Activated naive CD4-positive, alpha-beta T cell (primary cell): Measurements from ENCODE around the gene CTNND2.
"Not testable (repeated sequence)": the region's sequence is repeated elsewhere in the genome, so short reads cannot be mapped to it uniquely, and the experiment has no call there.

ENCODE experiments used
- DNase-seq, 4 experiments: peaks; one replicate each; lab custom pipeline; 2025; lab: John Stamatoyannopoulos, UW

Gene CTNND2

DNA sequence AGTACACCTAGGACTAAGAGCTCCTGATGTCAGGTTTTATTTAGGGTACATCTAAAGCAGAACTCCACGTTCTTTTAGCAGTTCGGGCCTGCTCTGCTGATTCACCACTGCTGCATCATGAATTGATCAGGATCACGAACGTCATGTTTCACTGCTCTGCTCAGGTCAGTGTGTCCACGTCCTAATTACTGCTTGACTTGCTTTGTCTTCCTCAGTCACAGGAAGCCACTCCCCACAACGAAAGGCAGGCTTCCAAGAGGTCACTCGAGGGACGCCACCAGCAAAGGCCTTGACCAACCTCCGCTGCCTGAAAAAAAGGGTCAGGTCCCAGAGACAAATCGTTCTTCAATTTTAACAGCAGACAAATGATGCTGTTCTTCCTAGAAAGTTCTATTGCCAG lies 40.3 kb downstream of the CTNND2 start:
- no peak for DNase-seq

DNA sequence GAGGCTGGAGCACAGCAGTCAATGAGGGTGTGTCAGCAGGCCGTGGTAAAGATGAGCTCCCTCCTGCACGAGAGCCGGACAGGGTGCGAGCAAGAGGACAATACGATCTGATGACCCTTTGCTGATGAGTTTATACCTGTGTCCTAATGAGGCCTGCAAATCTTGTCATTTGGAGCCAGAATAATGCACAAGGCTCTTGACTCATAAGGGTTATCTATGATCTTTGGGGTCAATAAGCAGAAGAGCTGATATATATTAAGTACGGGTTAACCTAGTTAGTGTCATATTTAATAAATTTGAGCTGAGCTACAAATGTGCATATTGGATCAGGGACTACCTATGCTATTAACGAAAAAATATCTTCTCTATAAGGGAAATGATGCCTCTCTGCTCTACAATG lies 46.9 kb downstream of the CTNND2 start:
- DNase-seq = no peak

DNA sequence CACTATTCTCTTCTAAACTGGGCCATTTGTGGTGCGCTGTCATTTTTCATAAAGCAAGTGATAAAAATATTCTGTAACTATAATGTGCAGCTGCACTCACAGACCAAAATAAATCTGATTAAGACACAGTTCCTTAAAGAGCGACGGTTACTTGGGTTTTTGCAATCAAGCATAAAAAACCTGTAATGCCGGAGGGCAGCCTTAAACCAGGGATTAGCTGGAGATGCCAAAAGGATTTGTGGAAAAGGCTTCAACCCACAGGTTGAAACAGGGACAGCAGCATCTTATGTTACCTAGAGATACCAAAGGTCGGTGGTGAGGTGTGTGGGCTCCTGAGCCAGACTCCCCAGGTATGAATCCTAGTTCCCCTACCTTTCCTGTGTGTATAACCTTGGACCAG lies 49.3 kb downstream of the CTNND2 start:
- DNase-seq = no peak

DNA sequence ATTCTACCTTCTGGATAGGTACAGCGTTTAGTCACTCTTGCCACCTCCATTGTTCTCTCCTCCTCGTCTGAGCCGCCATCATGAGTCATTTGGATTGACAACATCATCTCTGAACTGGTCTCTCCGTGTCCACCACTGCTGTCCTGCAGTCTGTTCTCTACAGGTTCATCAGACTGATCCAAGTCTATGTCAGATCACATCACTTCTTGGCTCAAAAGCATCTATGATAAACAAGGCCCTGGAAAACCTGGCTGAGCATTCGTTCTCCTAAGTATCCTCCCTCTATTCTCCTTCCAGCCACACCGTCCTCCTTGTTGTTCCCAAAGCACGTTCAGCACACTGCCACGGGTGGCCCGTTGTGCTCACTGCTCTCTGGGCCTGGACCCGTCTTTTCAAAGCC lies 50.5 kb downstream of the CTNND2 start:
- DNase-seq = no peak

DNA sequence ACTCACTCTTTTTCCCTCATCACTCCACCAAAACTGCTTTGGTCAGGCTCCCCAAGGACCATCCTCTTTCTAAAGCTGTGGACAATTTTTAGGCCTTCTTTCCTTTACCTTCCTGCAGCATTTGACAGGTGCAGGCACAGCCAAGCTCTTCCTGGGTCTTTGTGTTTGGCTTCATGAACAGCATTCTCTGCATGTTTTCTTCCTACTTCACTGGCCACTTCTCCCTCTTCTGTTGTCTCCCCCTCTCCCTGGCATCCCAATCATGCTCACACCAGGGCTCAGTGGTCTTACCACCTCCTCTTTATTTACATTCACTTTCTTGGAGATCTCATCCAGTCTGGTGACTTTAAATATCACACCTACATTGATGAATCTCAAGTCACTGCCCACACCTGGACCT lies 51.1 kb downstream of the CTNND2 start:
- no peak for DNase-seq

DNA sequence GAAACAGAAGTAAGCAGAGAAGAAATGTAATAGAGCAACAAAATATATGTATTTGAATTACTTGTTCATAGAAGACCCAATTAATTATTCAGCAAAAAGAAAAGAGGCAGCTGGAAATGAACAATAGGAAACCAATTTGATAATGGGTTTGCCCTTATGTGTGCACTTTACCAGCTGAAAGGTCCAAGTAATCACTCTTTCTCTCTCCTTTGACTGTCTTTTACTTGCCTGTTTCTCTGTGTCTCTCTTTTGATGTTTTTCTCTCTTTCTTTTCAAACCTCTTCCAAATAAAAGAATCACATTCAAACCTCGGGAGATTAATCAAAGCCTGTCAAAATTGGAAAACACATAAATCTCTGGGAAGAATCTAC lies 51.5 kb downstream of the CTNND2 start:
- DNase-seq = no peak

DNA sequence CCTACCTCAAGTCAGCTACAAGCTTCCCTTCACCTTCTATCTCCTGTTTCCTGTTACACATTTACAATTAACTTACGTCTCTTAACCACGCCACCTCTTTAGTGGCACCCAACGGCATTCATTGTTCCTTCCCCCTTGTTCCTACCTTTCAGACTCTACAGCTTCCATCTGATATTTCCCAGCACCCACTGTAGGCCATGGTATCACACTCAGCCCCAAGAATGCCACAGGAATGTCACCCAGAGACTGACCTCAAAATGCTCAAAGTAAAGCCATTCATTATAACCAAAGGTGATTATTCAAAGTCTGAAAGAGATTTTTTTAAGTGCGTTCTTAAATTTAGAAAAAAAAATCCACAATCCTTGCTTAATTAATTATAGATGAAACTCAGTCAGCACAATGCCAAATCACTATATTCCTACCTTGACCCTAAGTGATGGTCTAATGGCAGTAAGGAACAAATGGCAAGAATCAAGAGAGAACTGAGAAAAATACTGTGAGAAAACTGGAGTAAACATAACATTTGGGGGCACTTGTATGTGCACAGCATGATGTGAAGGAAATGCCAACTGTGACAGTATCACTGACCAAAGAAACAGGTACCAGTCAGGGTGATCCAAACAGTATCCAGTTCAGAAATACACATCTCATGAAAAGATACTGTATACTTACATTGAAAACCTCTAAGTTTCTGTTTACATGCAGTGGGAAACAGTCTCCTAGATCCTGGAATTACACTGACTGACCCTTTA lies 52.1 kb downstream of the CTNND2 start:
- DNase-seq = no peak

DNA sequence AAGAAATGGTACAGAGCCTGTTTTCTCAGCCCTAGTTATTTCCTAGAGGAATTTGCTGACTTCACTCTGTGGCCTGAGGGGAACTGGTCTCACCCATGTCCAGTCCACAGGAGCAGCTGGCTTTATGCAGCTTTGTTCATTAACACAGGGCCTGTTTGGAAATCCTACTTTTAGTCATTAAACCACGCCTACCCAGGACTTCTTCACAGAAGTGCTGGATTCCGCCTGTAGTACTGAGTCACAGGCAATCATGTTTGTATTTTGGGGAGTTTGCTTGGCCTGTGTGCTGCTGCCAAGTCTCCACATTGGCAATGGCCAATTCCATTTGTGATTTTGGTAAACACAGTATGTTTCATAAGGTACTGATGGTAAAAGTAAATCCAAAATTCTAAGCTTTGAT lies 52.8 kb downstream of the CTNND2 start:
- DNase-seq = no peak

DNA sequence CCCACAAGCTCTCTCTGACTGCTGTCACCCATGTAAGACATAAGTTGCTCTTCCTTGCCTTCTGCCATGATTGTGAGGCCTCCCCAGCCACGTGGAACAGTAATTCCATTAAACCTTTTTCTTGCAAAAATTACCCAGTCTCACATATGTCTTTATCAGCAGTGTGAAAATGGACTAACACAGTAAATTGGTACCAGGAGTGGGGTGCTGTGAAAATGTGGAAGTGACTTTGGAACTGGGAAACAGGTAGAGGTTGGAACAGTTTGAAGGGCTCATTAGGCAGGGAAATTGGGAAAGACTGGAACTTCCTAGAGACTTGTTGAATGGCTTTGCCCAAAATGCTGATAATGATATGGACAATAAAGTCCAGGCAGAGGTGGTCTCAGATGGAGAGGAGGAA lies 75.7 kb downstream of the CTNND2 start:
- DNase-seq = not testable (repeated sequence)

DNA sequence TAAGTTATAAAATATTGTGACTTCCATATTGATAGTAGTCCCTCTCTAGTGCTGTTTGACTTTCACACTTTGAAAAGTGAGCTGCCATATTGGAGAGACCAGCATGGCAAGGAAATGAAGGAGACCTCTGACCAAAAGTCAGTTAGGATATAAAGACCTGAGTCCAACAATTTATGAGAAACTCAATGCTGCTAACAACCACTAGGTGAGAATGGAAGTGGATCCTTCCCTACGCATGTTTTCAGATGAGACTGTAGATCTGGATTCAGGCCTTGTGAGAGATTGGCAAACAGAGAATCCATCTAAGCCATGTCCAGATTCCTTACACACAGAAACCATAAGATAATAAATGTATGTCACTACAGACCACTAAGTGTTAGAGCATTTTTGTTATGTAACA lies 81.6 kb downstream of the CTNND2 start:
- DNase-seq = no peak

DNA sequence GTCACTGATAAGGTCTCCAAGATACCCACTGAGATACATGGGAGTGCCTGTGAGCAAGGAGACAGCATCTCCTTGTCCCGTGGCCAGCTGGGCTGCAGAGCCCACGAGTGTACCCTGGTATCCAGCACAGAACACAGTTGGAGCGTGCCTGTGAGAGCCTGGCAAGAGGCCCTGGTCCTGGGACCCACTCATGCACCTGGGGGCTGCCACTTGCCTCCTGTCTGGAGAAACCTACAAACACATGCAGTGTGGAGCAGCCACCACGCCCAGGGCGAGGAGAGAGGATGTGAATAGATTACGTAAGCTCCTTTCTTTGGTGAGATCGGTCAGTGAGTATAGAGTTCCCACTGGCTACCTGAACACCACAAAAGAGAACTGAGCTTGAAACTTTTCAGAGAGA lies 88.3 kb downstream of the CTNND2 start:
- DNase-seq = no peak

DNA sequence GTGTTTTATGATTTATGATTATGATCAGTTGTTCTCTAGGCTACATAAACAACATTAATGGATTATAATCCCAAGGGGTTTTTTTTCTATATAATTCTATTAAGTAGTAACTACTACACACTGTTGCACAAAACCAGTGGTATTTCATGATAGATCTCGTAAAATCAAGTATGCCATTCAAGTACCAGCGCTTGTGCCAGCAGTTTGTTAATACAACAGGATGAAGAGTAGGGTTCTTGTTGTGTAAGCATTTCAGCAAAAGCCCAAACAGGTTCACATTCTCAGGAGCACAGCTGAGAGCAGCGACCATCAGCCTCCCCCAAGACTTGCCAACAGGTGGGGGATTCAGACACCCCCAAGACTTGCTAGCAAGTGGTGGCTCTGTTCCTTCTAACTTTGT lies 88.8 kb downstream of the CTNND2 start:
- no peak for DNase-seq

DNA sequence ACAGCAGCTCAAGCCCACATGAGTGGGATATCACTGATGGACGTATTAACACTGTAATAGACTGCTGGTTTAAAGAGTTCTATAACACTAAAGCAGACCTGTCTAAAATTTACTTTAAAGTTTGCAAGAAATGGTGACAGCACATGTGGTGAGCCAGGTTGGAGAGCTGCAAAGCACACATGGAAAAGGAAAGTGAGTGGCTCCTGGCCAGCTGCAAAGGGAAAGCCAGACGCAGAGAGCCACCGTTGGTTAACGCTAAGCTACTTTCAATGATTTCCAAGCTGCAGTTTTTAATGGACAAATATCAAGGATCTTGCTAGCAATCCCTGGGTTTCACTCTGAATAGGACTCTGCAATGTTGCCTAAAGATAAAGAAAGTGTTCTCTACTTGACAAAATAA lies 89.9 kb downstream of the CTNND2 start:
- no peak for DNase-seq

DNA sequence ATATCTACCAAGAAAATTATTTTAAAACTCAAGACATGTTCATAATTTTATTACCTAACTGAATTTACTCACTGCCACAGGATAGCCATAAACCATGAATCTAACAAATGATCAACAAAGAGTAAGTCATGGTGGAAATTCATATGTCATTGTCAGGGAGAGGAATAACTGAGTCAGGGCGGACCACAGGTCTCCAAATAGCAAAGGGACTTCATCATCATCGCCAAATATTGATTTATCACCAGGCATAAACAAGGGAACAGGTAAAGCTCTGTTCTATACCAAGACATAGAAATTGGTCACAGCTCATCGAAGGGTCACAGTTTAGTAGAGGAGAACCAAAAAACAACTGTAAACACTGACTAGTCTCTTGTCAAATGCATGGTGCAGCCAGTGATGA lies 94.8 kb downstream of the CTNND2 start:
- DNase-seq = no peak

DNA sequence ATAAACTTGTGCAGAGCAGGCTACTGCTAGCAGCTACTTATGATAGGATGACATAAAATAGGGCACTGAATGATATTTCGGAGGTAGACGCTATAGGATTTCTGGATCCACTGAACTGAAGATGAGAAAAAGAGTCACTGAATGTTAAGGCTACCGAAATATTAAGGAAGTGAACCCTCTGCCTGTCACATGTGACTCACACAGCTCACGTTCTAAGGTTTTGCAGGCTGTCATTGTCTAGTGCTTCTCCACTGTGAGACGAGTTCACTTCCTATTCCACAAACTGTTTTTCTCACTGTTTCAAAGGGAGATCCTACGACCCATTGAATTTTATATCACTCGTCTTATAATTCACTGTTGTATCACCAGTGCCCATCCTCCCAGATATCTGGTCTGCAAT lies 100.8 kb downstream of the CTNND2 start:
- no peak for DNase-seq

DNA sequence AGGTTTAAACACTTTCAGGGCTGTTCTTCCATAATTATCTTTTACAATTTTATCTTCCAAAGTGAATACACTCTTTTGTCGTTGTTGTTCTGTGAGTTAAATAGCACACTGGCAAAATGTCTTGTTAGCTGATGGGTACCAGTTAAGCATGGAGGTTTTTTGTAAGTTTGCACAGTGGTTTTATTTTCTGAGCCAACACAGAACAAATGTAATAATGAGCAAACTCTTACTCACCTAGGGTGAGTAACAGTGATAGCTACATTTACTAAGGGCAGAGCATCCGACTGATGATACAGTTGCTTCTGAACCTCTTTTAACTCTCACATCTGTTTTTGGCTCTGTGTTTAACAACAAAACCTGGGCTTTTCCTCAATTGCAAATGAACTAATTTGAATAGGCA lies 103.2 kb downstream of the CTNND2 start:
- DNase-seq = no peak

DNA sequence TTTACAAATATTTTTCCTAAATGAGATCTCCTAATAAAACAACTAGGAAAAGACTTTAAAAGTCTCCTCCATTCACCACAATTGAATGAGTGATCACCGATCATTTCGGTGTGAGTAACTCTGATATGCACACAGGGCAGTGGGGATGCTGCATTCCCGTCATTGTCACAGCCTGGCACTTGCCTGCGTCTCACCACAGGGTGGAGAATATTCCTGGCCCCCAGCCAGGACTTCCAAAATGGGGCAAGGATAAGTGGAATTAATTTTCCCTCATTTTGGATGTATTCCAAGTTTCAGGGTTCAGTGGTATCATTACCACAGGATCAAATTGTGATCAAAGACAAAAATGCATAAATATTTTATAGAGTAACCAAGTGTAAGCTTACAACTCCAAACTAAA lies 107.1 kb downstream of the CTNND2 start:
- no peak for DNase-seq

DNA sequence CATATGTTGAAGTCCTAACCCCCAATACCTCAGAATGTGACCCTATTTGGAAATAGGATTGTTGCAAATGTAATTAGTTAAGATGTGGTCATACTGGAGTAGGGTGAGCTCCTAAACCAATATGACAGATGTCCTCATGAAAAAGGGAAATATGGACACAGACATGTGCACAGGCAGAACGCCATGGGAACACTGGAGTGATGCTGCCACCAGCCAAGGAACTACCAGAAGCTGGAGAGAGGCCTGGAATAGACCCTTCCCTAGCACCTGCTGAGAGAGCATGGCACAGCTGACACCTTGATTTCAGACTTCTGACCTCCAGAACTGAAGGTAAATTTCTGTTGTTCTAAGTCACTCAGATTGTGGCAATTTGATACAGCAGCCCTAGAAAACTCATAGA lies 110.8 kb downstream of the CTNND2 start:
- no peak for DNase-seq

DNA sequence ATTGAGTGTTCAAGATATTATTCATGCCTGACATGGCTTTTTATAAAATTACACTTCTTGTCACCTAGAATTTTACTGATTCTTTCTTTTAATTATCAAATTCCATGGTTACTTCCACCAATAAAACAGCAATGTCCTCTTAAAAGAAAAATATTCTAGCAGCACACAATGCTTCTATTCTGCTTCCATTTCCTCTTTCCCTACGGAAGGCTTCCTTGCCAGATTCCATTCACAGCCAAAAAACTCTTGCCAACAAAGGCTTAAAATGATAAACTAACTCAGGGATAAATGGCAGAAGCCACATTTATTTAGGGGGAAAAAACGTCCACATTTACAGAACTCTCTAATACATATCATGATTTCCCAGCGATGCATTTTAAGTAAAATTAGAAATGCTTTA lies 111.6 kb downstream of the CTNND2 start:
- no peak for DNase-seq

DNA sequence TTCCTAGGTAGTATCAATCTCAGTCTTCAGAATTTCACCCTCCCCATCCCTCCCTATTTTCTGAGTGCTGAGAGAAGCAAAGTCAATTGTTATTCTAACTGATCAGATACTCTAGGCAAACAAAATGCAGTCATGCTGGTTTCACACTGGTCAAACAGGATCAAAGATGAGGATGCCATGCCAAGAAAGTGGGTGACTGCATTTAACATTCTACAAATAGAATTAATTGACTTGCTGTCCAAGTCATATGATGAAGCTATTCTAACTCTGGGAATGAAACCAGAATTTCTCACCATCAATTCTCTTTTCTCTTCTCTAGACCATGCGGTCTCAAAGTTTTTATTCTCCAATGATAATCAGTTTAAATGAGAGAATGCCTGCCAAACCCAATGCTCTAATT lies 112.5 kb downstream of the CTNND2 start:
- DNase-seq = no peak

DNA sequence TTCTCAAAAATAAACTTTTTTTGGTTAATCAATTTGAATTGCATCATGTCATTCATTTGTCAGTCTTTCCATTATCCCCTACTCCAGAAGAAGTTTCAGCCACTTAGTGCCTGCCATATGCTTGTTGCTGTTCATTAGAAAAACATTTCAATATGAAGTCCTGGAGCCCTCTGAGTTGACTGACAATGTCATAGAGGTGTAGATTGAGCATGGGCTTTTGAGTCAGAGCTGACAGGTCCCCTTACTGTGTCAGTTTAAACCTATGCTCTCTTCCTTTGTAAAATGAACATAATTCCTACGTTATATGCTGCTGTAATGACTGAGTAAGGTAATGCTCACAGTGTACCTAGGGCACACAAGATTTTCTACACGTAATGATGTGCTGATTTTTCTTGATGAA lies 114.0 kb downstream of the CTNND2 start:
- DNase-seq = no peak

DNA sequence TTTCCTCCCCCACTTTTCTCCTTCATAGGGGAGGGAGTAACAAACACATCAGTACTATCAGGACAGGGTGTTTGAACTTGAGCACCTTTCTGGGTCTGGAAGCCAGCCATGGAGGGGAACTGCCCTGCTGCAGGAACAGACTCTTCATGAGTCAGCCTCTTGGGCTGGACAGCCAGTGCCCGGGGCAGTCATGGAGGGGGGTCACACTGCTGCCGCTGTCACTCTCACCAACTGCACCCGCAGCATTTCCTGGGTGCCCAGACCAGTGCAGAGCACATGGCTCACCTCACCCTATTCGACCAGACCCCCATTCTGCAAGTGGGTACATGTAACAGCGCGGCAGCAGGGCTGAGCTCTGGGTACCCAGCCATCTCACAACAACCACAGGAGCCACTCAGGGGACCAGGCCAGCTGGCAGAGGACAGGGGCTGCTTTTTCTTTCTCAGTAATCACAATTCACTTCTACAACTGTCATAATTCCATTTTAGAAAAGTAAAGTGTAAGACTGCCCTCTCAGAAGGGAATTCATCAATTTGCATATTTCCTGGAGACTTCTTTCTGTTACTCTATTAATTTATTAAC lies 118.4 kb downstream of the CTNND2 start:
- DNase-seq = no peak

DNA sequence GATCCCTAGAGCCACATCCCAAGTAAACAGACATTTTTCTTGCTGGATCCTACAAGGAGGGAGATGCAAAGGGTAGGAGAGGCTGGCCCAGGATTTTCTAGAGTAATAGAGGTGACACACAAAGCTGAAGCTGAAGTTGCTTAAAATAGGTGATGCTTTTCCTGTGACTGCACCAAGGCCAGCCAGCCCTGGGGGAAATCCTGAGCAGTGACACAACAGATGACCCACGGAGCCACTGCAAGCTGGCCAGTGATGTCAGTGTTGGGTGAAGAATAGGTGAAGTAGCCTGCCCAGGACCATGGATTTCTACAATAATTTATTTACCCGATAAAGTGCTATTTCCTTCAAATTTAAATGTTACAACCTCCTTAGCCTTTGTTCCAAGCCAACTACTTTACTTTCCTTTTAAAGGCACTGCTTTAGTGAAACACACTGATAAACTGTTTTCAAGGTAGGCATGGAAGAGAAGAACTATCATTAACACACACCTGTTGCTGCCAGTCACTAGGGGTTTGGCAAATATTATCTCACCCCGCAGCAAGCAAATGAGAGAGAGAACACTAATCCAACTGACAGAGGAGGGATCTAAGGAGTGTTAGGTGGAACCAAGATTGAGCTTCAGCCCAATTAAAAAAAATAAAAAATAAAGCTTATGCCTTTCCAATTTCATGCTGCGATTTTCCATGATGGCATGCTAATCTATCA lies 123.5 kb downstream of the CTNND2 start:
- DNase-seq = no peak

DNA sequence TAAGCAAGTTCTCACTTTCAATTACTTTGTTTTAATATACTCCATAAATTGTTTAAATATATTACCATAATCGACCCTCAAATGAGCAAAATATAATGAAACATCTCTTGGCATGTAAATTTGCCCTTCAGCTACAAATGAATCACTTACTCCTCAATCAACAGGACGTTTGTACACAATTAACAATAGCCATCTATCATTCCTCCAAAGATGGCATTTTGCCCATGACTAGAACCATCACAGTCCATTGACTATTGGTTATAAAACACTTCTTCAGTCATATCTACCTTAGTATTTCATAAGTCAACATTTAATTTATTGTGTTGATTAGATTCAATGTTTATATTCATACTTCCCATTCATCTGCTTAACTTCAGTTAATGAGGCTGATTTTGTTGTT lies 127.2 kb downstream of the CTNND2 start:
- no peak for DNase-seq
